Measurements from ENCODE around the gene BCL2.

The BCL2 gene

GRCh38 chr18:63154350-63155152, 165.0 kb downstream of the BCL2 start:
- DNase-seq = no peak

- DNase-seq = peak in 1 of 5 donors; percentile 58
Measured at GRCh38 chr18:63152791-63153190, 166.8 kb downstream of the BCL2 start.

DNA sequence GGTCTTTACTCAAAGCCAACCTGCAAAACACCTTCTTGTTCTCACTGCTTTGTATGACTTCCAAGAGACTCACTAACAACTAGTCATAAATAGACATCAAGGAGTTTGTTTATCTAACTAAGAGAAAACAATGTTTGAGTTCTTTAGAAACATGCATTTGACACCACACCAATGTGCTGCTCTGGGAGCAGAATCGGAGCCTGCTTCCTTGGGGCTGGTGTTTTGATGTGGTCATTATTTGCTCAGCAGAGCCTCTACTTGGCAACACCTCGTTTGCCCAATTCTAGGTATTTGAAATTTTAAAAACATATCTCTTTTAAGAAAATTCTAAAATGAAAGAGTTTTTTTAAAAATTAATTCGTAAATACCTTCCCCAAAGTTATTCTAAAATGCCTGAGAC, 167.5 kb downstream of the BCL2 start:
- peak in 1 of 5 donors; percentile 33 for DNase-seq

DNA sequence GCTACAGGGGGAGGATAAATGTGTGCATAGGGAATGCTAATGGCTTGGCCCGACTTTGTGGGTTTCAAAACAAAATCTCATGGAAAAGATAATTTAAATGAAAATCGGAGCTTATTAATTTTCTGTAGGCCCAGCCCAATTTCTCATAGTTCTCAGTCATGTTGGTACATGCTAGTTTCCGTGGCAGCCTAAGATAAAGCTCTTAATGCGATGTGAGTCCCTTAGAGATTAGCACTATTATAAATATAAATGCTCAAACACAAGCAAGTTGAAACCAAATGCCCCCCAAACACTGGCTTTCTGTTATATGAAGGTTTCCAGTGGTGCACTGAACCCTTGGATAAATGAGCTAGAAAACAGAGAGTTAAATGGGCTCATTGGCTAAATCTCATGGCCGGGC, 168.0 kb downstream of the BCL2 start:
- DNase-seq = no peak

DNA sequence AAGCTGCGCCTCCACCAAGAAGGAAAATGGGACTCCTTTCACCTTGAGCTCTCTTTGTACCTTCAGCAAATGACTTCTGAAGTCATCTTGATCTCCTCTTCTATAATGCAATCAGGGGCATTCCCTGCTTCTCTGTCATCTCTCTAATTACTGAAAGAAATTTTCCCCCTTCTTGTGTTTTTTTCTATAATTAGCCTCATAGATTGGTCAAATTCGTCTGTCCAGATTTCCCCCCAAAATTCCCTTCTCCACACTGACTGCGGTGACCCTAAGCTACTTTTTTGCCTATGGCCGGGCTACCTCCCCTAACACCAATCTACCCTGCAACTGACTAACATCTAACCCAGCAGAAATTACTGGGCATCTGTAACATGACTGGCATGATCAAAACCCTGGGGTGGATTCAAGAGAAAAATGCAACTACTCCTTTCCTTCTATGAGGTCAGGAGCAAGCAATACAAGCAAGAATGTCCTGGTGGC, 168.6 kb downstream of the BCL2 start:
- no peak for DNase-seq

GRCh38 chr18:63150326-63150725, 169.2 kb downstream of the BCL2 start:
- no peak for DNase-seq

GRCh38 chr18:63149302-63149587, 170.3 kb downstream of the BCL2 start:
- DNase-seq = no peak

DNA sequence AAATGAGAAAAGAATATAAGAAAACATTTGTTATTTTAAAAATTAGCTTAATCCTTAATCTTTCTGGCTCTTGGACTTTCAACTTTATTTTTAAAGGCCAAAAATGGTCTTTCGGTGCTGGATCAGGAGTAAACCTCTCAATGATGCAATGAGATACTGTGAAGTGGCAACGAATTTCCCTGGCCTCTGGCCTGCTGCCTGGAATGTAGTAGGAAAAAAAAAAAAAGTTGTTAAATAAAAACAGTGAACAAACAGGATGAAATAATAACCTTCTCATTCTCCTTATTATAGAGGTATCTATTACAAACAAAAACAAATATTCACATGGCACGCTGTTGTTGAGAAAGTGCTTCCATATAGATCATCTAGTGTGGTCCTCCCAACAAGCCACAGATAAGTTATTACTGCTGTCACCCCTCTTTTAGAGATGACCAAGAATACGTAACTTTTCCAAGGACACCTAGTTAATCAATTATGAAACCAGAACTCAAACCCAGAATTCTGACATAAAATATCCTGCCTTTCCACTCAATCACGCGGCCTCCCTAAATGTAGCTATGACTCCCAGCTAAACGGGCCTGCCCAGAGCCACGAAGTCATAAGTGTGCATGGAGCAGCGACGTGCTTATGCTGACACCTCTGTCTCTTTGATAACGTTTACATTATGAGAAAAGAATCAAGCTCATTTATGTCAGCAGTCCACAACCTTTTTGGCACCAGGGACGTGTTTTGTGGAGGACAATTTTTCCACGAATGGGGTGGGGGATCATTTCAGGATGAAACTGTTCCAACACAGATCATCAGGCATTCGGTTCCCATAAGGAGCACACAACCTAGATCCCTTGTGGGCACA, 170.9 kb downstream of the BCL2 start:
- DNase-seq = no peak

- DNase-seq = no peak
Measured at GRCh38 chr18:63147973-63148372, 171.6 kb downstream of the BCL2 start.

DNA sequence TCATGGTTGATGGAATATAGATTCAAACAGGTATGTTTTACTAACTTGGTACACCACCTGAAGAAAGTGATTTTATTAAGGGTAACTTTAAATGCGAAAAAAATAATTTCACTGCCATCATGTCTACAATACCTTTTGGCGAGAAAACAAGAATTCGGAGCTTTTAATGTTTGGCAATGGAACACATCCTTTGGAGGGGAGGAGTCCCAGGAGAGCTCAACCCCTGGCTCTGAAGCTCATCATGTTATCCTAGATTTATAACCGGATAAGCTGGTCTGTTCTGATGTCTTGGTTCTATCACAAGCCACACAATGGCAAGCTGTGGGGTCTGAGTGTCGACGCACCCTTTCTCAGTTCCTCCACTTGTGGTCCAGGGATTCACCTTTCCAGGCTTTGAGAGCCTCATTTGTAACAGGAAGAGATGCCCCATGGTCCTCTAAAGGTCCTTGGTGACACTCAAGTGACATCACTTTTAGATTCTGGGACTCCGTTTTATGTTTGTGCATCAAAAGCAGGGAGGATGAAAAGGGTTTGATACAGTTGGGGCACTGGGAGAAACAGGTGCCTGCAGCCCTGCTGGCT, 172.7 kb downstream of the BCL2 start:
- no peak for DNase-seq

DNA sequence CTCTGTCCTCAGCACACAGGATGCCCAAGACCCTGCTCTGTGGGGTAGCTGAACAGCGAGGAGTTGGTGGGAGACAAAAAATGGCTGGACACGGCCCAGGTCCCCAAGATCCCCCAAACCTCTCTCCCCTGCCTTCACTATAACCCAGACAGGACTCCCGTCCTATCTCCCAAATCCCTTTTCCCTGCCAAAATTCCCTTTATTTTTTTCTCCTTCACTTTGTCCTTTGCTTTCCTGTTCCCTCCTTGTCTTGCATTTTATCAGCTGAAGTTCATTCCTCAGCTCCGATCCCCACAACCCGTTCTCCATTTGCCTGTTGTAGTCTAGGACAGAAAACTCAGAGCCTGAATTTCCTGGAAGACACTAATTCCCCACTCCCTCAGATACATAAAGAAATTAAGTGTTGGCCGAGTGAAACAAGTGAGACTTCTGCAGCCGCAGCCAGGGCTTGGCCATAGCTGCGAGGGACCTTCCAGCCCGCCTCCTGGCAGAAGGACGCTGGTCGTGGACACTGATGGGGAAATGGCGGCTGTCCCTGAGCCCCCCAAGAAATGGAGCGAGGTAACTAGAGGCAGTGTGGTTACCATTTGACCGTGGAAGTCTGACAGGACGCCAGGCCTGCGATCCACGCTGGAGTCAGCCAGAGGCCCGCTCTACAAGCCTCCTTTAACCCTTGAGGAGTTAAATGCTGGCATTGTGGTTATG, 173.6 kb downstream of the BCL2 start:
- no peak for DNase-seq

GRCh38 chr18:63145166-63145850, 174.3 kb downstream of the BCL2 start:
- no peak for DNase-seq

- no peak for DNase-seq
Measured at GRCh38 chr18:63144748-63145147, 174.8 kb downstream of the BCL2 start.

DNA sequence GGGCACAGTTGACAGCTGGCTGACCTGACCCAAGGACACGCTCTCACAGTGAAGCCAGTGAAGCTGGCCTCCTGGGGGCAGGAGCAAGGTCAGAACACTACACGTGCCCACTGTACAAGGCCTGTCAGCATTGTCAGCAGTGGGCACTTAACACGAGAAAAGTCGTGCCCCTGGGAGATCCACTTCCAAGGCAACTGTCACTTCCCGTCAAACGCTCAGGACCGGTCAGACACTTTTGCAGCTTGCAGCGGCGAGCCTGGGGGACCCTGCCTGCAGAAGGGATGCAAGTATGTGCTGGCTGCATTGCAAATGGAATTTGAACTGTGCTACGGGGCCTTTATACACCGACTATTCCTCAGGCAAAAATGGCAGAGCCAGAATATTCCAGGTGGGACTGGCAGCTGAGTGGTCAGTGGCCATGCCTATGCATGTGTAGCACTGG, 176.2 kb downstream of the BCL2 start:
- DNase-seq = no peak

DNA sequence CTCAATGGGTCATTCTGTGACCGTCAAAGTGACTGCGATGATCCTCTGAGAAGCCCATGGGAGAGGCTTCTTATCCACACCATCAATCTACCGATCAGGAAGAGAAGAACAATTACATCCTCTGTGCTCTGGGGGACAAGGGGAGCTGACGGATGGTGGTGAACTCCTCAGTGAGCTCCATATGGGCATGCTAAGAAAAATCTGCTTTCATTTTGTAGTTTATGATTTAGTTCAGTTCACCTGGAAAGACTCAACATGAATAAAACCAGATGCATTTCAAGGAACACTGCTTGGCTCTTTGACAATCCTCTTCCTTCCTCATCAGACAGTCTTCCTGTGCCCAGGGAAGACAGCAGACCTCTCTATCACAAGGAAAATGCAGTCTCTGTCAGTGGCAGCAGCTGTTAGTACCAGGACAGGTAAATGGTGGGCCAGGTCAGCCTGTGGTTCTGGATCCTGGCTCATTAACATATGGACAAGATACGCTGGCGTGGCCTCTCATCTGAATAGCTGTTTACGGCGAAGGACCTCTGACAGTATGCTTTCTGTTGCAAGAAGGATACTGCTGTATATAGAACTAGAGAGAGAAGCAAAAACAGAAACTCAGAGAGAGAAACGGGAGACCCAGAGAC, 176.9 kb downstream of the BCL2 start:
- DNase-seq = no peak

- no peak for DNase-seq
Measured at GRCh38 chr18:63141778-63142176, 177.8 kb downstream of the BCL2 start.

DNA sequence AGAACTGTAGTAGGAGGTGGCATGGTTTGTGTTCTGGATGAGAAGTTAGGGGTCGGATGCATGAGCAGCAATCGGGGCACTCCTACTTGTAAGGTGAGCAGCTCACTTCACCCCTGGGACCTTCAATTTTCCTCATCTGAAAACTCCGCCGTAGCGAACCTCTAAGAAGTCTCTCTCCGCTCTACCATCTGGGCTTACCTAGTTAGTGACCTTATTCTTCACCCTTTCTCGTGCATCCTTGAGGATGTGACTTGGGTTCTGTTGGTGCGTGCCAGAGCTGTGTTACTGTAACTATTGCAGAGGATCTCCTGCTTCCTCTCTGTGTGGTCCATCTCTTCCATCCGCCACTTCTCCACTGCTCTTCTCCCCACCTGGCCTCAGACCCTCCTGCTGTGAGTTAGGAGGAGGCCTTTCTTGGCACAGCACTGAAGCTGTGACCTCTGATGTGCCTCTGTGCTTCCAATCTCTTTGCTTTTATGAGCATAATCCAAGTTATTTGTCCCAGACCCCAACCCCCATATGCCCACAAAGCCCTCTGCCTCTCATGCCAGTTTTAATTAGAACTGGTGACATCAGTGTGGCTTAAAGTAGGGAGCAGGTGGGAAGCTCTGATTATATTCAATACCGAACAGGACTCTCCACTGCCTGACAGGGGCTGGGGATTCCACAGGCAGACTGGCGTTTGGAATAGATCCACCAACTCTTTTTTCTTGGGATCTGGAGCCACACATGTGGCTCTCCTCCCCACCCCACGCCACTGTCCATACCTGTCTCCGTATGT, 178.4 kb downstream of the BCL2 start:
- no peak for DNase-seq

DNA sequence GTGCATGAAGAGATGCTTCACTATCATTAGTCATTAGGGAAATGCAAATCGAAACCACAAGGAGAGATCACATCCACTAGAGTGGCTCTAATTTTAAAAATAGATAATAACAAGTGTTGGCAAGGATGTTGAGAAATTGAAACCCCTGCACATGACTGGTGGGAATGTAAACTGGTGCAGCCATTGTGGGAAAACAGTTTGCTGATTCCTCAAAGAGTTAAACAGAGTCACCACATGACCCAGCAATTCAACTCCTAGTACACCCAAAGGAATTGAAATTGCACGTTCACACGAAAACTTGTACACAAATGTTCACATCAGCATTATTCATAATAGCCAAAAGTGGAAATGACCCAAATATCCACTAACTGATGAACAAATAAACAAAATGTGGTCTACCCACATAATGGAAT, 179.5 kb downstream of the BCL2 start:
- DNase-seq = no peak

DNA sequence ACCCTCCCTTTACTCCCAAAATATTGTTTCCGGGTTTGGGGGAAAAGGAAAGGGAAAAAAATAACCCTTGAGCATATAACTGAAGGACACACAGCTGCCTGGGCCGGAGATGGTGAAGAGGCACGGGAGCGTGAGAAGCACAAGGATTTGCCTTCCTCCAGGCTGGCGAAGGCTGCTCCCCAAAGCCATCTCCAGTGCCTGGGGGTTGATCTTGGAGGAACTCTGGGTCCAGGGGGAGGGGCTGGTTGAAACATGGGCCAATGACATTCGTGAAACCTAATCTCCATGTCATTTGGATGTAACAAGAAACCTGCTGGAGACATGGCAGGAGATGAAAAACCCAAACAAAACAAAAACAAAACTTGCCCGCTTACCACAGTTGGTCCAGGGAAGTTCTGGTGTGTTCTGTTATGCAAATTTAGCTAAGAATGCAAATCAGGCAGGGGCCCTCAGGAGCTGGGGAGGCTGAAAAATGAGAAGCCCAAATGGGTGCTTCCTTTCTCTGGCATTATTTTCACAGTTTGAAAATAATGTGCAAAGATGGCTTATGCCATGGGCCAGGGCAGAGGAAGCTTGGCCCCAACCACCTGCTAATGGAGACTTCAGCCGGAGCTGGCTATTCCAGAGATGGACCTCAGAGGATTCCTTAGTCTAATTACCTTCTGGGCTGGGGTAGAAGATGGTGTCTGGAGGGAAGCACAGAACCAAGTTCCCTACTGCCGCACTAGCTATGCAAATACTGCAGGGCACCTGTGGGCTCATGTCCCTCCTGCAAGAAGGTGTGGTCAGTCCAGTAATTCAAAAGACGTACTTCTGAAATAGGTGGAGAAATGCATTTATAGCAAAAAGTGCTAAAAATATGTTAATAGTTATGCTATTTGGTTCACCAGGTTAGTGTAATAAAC, 180.9 kb downstream of the BCL2 start:
- DNase-seq = peak in 1 of 5 donors; percentile 37

DNA sequence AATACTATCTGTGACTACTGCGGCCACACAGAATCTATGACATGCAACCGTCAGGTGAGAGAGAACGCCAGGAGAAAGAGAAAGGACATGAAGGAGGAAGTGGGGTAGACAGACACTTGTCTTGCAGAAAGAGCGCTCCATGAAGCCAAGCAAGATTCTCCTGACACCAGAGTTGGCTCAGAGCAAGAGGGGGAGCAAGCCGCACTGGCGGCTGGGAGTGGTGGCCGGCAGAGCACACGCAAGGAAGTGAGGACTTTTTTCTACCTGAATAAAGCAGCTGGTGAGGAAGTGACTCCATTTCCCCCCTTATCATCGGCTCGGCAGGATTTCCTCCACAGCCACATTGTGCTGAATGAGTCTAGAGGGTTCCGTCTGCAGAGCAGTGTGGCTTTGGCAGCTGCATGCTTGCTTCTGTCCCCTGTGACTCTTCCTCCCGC, 181.6 kb downstream of the BCL2 start:
- DNase-seq = peak in 3 of 5 donors; percentile 34 to 74 (median 52)
